ENCODE data around the gene RB1.

The RB1 gene

DNA sequence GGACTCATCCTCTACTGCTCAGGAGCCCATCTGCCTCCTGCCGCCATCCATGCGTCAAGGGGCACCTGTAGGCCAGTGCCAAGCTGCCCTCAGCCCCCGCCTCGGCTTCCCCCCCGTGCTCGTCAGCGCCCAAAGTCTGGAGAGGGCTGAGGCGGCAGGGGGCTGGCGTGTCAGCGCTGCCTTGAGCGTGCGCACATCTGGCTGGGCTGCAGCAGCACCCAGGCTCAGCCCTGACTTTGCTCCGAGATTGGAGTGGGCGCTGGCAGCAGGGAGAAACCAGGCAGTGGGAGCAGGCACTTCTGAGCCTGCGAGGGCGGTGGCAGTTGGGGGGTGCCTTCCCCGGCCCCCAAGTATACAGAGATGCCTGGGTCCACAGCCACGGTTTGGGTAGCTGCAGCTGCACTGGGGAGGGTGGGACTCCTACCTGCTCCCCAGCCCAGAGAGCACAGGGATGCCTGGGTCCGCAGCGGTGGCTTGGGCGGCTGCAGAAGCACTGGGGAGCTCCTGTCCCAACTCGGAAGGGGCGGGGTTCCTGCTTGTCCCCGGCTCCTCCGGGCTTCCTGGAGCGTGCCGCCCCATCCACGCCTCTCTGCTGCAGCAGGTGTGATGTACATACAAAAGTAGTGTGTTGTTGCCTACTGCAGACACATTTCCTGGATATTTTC, 154.2 kb downstream of the RB1 start:
- DNase-seq: no peak

DNA sequence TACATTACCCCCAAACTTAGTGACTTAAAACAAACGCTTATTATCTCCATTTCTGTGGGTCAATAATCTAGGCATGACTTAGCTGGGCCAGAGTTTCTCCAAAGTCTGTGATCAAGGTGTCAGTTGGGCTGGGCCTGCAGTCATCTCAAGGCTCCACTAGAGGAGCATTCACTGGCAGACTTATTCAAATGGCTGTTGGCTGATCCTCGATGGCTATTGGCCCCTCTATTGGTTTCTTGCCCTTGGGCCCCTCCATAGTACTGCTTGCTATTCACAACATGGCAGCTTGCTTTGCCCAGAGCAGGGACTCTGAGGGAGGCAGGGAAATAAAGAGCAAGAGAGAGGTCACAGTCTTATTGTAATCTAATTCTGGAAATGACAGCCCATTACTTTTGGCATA, 171.7 kb downstream of the RB1 start:
- no peak for DNase-seq

DNA sequence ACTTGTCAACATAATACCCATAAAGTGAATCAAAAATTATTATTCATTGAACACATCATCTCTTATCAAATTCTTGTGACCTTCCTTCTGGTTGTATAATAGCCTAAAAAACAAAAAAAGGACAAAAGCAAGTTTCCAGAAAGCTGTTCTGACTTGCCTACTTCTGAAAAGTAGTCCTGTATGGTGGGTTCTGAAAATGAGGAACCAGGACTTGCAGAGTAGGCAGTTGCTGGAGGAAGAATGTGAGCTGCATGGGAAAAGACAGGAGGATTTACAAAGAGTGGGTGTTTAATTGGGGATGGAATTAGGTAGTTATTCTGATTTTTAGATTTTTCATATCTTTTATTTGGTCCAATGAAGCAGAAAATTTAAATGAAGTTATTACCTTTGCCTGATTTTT, 172.7 kb downstream of the RB1 start:
- no peak for DNase-seq

DNA sequence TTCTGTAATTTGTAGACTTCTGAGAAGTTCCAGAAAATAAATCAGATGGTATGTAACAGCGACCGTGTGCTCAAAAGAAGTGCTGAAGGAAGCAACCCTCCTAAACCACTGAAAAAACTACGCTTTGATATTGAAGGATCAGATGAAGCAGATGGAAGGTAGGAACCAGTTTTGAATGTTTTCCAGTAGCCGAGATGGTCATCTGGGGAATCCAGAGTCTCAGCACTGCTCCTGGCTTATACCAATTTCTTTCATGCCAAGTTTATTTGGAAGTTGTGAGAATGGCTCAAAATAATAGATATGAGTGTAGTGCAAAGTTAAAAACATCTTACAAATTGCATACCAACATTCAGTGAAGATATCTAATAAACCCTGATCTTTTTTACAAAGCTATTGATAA, 173.1 kb downstream of the RB1 start:
- DNase-seq: peak; percentile 1

DNA sequence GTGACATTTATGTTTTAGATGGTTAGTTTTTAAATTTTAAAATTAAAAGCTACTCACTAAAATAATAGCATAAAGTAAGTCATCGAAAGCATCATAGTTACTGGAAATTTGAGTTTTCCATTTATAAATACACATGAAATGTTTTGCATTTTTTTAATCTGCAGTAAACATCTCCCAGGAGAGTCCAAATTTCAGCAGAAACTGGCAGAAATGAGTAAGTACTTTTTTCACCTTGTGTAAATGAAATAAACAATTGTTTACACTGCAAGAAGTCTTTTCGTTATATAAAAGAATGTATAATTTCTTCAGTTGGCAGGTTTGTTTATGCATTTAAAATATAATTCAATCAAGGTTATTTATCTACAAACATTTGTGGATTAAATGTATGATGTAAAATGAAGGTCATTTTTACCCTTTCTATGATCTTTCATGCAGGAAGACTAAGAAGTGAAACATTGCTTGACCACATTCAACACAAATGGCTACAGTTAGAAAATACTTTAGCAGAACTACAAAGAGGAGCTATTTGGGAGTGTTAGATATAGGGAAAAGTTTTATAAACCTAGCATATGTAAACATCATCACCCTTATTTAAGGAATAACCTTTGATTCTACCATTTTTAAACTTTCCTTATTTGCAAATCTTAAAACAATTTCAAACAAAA, 173.8 kb downstream of the RB1 start:
- no peak for DNase-seq

DNA sequence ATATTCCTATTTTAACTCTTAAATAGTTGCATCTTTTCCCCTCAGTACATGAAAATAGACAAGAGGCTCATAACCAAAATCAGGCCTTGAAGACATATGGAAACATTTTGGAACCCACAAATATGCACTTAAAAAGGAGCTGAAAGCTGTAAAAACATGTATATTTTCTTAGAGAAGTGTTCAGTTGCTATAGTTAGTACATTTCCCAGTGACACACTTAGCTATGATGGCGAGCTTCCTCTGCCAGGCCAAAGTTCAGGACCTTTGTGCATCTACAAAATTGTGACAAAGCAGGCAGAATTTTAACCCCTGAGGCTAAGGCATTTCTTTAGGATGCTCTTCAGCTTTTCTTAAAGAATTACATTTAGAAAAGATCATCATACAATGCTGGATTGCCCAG, 174.8 kb downstream of the RB1 start:
- no peak for DNase-seq

DNA sequence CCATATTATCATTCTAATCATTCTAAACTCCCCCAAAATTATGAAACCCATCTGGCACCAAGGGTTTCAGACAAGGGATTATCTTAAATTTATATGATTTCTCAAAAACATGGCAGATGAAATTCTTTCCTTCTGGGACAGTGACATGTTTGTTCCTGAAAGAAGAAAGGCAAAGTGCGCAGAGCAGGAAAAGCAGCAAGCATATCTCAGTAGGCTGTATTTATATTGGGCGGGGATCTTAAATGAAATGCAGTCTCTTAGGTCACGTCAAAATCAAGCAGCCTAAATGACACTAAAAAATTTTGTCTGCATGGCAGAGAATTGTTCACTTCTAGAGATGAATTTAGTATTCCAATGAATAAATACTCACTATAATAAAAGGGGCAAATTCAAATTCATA, 180.0 kb downstream of the RB1 start:
- no peak for DNase-seq

DNA sequence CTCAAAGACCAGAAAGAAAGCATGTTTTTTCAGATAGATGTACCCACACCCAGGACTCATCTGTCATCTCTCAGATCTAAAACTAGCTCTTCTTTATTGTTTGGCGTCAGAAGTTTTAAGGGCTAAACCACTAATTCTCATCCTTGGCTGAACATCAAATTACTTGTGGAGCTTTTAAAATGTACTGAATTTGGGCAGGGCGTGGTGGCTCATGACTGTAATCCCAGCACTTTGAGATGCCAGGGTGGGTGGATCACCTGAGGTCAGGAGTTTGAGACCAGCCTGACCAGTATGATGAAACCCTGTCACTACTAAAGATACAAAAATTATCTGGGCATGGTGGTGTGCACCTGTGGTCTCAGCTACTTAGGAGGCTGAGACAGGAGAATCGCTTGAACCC, 181.9 kb downstream of the RB1 start:
- no peak for DNase-seq

DNA sequence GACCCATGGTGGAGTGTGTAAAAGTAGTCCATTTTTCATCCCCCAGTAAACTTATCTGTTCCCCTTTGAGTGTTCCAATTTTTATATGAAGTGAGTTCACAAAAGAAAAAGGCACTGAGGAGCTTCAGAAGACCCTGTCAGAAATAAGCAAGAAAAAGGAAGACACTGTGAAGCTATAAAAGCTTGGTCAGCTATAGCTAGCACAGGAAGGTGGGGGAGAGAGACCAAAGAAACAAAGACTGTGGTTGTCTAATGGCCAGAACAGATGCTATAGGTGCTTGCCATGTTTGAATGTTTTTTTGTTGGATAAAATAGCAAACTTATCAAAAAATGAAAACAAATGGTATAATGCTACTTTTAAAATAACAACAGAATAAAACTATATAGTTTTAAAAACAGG, 182.8 kb downstream of the RB1 start:
- DNase-seq: no peak

DNA sequence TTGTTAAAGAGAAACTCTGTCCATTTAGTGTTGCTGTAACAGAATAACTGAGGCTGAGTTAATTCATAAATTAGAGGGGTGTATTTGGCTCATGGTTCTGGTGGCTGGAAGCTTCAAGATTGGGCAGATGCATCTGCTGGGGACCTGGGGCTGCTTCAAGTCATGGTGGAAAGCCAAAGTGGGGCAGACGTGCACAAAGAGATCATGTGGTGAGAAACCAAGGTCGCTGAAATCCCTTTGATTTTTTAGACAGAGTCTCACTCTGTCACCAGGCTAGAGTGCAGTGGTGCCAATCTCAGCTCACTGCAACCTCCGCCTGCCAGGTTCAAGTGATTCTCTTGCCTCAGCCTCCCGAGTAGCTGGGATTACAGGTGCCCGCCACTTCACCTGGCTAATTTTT, 183.3 kb downstream of the RB1 start:
- no peak for DNase-seq

DNA sequence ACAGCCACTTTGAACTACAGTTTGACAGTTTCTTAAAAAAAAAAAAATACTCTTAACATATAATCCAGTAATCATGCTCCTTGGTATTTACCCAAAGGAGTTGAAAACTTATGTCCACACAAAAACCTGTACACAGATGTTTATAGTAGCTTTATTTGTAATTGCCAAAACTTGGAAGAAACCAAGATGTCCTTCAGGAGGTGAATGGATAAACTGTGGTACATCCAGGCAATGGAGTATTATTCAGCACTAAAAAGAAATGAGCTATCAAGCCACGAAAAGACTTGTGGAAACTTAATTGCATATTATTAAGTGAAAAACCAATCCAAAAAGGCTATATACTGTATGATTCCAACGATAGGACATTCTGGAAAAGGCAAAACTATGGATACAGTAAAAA, 184.4 kb downstream of the RB1 start:
- DNase-seq: no peak

DNA sequence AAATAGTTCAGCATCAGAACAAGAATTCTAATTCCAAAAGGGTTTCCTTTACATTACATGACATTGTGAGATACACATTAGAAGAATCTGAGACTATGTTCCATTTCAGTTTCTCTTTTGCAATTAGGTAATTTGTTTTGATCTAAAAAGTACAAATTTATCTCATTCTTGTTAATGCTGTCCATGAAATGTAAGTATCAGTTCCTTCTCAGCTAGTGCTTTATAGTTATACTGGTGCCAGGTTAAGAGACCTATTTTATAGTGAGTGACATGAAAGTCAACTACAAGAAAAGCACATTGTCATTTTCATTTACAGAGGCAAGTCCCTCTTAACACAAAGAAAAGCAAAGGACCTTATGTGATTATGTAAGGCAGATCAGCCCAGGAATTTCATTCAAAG, 185.4 kb downstream of the RB1 start:
- no peak for DNase-seq

DNA sequence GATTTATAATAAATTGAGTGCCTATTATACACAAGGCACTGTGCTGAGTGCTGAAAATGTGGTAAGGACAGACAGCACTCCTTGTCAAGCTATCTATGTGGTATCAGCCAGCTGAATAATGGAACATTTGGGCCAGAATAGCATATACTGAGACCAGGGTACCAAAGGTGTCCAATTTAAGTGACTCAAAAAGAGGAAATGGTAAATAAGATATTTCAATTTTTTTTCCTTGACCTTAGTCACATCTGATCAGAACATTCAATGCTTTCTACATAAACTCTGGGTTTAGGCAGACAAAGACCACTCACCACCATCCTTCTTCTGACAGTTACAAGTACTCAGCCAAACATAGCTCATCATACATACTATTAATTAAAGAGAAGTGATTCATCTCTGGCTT, 186.1 kb downstream of the RB1 start:
- no peak for DNase-seq

DNA sequence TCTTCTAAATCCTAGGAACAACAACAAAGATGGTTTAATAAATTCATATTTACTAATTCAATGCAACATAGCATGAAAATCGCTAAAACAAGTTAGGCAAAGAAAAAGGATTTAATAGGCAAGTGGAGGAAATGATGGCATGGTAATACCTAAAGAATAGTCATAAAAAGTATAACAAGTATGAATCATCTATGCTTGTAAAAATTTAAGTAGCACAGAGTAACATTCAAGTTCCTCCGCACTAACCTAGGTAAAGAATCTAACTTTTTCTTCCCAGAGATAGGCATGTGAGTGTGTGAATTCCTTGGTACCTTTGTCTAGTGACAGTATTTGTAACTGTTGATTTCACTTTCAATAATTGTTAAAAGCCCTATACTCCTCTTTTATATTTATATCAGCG, 186.7 kb downstream of the RB1 start:
- no peak for DNase-seq

DNA sequence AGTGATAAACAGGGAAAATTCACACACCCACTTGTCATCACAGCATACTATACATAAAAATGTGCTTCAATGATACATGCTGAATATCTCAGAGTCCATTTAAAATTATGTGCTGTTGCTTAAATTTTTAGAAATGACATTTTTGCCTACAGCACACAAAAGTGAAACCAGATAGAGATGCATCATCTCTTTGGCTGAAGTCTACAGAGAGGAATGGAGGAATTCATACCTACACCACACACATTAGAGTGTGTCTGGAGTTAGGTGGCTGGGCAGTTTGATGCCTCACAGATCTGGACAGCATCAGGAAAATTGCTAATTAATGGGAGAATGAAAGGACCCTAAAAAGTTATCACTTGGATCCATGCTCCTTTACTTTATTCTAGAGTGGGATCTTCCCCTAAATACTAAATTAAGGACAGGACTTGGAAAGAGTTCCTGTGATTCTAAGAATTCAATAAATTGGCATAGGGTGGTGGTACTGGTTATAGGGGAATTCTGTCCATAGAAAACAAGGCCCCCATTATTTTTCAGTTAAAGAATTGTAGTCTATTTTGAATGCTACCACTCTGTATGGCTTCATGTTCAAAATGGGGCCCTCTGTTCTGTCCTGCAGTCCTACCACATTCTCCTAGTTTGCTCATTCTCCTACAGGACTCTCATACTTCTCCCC, 188.0 kb downstream of the RB1 start:
- DNase-seq: no peak

DNA sequence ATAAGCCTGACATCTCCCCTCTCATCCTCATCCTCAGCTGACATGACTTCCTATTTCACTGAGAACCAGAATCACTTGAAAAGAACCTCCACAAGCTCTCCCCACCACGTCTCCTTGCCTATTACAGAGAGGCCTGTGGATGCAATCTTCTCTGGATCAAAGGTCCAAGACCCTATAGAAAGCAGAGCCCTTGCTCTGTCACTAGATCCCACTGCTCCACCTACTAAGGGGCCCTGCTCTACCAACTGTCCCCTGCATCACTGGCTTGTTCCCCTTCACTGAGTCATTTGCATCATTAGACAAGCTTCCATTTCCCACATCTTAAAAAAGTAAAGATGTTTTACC, 188.5 kb downstream of the RB1 start:
- no peak for DNase-seq

DNA sequence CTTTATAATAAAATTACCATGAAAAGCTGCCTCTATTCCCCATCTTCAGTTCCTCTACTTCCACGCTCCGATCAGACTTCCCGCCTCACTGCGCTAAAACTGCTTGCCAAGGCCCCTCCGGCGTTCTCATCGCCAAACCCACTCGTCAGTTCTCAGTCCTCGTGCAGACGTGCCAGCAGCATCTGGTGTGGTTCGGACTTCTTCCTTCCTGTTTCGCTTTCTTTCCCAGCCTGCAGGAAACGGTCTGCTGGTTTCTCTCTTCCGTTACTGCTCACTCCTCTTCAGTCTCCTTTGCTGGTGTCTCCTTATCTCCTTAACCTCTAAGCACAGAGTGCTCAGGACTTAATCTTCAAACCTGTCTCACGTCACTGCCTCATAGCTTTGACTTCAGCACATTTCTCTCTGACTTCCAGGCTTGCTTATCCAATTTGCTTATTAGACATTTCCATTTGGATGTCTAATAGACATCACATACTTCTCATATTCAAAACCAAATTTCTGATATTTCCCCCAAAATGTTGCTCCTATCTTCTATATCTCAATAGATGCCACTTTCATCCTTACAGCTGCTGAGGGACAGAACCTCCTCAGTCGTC, 189.0 kb downstream of the RB1 start:
- DNase-seq: peak; percentile 43

DNA sequence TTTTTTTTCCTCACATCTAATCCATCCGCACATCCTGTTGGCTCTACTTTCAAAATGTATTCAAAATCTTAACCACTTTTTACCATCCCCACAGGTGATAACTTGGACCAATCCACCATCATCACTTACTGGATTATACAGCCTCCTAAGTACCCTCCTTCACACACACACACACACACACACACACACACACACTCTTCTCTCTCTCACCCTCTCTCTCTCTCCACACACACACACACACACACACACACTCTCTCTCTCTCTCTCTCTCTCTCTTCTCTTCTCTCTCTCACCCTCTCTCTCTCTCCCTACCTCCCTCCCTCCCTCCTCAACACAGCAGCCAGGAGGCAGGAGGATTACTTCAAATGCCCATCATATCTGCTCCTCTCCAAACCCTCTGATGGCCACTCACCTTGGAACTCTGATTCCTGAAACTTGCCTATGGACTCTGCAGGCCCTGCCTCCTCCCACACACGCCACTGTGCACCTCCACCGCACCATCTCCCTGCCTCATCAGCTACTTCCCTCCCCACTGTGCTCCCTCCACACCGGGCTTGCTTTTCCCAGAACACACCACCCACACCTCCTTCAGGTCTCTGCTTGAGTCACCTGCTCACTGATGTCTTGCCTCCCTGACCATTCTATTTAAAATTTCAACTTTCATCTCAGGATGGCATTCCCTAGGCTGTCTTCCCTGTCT, 189.7 kb downstream of the RB1 start:
- no peak for DNase-seq

DNA sequence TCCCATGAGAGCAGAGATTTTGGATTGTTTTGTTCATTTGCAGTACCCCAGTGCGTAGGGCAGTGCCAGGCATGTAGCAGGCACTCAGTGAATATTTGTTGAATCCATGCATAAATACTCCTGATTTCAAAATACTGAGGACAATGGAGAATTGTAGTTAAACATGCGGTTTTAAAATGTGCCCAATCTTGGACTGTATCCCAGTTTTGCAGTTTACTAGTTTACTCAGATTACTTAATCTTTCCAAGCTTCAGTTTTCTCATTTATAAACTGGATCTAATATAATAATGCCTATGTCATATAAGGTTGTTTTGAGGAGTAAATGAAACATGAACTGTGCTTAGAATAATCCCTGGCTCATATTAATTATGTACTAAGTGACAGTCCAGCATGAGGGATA, 190.3 kb downstream of the RB1 start:
- DNase-seq: no peak

DNA sequence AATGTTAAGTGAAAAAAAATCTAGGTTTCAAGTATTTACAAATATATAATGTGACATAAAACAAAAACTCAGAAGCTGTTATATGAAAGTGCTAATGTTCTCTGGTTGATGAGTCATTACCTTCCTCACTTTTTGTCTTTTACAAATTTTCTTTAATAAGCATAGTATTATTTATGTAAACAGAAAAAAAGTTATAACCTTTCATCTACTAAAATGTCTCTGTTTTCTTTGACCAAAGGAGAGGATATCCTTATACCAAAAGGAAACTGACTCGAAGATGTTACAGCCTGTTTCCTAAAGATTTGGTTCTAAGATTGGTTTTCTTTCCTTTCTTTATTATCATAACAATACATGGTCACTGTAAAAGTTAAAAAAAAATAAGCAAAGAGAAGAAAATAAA, 191.3 kb downstream of the RB1 start:
- DNase-seq: no peak

DNA sequence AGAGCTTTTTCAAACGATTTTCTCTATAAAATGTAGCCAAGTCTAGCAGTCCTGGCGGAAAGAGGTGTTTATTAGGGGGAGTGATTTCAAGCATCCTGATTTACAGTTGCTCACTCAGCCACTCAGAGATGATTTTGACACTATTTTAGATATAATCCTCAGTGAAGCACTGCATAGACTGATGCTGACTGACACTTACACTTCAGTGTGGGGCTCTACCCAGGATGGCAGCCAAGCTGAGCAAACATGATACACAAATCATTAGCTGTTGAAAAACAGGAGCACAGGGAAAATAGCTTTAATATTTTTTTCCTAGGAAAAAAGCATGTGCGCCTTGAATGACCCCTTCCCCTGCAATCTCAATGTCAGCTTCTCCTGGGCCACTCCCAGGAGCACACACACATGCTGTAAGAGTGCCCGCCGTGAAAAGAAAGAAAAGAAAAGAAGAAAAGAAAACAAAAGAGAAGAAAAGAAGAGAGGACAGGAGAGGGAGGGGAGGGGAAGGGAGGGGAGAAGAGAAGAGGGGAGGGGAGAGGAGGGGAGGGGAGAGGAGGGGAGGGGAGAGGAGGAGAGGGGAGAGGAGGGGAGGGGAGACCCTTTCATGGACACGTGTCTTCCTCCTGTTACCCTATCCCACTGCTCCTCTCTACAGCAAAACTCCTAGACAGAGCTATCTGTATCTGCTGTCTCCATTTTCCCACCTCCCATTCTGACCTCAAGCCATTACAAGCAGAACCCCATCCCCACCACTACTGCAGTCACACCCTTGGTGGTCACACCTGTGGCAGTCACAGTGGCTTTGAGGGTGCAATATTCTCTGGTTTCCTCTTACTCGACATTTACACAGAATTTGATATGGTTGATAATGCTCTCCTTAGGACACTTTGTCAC, 193.0 kb downstream of the RB1 start:
- DNase-seq: no peak

DNA sequence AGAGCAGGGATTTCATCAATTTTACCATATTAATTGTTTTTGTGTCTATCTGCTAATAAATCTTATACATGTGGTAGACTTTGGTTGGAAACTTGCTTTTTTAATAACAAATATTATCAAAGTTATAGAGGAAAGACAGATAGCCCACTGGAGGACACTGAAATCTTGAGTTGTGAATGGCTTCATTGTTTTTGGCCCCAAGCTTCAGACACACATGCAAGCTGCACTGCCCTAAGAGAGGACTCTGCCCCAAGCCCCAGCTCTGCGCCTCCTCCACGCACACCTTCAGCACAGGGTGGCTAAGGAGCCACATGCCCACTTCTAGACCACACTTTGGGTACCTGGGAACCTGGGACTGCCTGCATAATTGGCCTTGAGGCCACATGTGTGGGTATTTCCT, 194.1 kb downstream of the RB1 start:
- DNase-seq: no peak

Data from NCI-H446 treated with DMSO at 0.1 percent for 48 hours (cell line).